ENCODE results near the gene POLD1. TPM values are rescaled to one million over a fixed set of nuclear protein-coding genes. Genes with fewer than 3 reads are reported as not detected.
A peak's percentile ranks its signal among the peaks of the same experiment; 100 is the strongest.
"Not testable (repeated sequence)": the region's sequence is repeated elsewhere in the genome, so short reads cannot be mapped to it uniquely, and the experiment has no call there.

Gene POLD1
- total RNA-seq, 2 experiments from 2014 or later = 119 to 233 TPM

GRCh38 chr19:50435627-50436026, 51.5 kb downstream of the POLD1 start:
- peaks cover 61% of the 10 kb centered on the region for H3K4me1 ChIP-seq (ENCODE audit: insufficient read depth, low read length, poor library complexity, severe bottlenecking)
- H3K4me2 ChIP-seq (ENCODE audit: low read length) = peak overlapping the region; percentile 96
- no peaks in the 10 kb centered on the region for H3K9me3 ChIP-seq (ENCODE audit: low read length)
- DNase-seq (ENCODE audit: low spot score) = no peak
- H2AFZ ChIP-seq (ENCODE audit: low read length) = no peak overlapping the region
- BruUV-seq (replicated peaks) = no TSS peak
- no peaks in the 10 kb centered on the region for H3K36me3 ChIP-seq (ENCODE audit: insufficient read depth, low read length)
- no peak overlapping the region for H3K4me3 ChIP-seq (ENCODE audit: low read depth, low read length, poor library complexity, severe bottlenecking)
- intact Hi-C loops (cut with micrococcal nuclease; ENCODE audit: unreplicated experiment) = no loop called here
- no peaks in the 10 kb centered on the region for H3K79me2 ChIP-seq (ENCODE audit: insufficient read depth, low read depth, low read length)
- H3K9me2 ChIP-seq (ENCODE audit: insufficient read depth, low read length) = no peaks in the 10 kb centered on the region
- POLR2A ChIA-PET = no interaction called here
- H4K20me1 ChIP-seq (ENCODE audit: insufficient read depth, low read length) = no peaks in the 10 kb centered on the region
- H3K27ac ChIP-seq (ENCODE audit: low read depth, low read length, poor library complexity, severe bottlenecking) = peak overlapping the region; percentile 87
- CTCF ChIA-PET (ENCODE audit: unreplicated experiment) = interaction anchor here (0.5 kb wide), 1 partner anchor 24 kb away, joined by 3 read pairs; no protein-coding TSS in a partner anchor
- TF ChIP-seq CTCF (conservative IDR thresholded peaks at IDR 0.05; ENCODE audit: low read length) = no peak
- TF ChIP-seq EZH2phosphoT487 (IDR thresholded peaks at IDR 0.05; ENCODE audit: borderline replicate concordance, low read depth, low read length) = no peak

- POLR2A ChIA-PET = no interaction called here
- DNase-seq (ENCODE audit: low spot score) = no peak
- CTCF ChIA-PET (ENCODE audit: unreplicated experiment) = no interaction called here
- TF ChIP-seq CTCF (conservative IDR thresholded peaks at IDR 0.05; ENCODE audit: low read length) = no peak
- TF ChIP-seq EZH2phosphoT487 (IDR thresholded peaks at IDR 0.05; ENCODE audit: borderline replicate concordance, low read depth, low read length) = no peak
- Histone ChIP-seq H3K9me3 (ENCODE audit: low read length) (no peaks in the 10 kb centered on the region), H3K4me2 (ENCODE audit: low read length) (no peak overlapping the region), H2AFZ (ENCODE audit: low read length) (no peak overlapping the region), H3K9me2 (ENCODE audit: insufficient read depth, low read length) (no peaks in the 10 kb centered on the region), H3K27ac (ENCODE audit: low read depth, low read length, poor library complexity, severe bottlenecking) (no peak overlapping the region), H3K4me3 (ENCODE audit: low read depth, low read length, poor library complexity, severe bottlenecking) (no peak overlapping the region), H3K4me1 (ENCODE audit: insufficient read depth, low read length, poor library complexity, severe bottlenecking) (peaks cover 42% of the 10 kb centered on the region), H3K36me3 (ENCODE audit: insufficient read depth, low read length) (no peaks in the 10 kb centered on the region), H3K79me2 (ENCODE audit: insufficient read depth, low read depth, low read length) (no peaks in the 10 kb centered on the region), H4K20me1 (ENCODE audit: insufficient read depth, low read length) (no peaks in the 10 kb centered on the region)
- intact Hi-C loops (cut with micrococcal nuclease; ENCODE audit: unreplicated experiment) = no loop called here
- no TSS peak for BruUV-seq (replicated peaks)
Measured at GRCh38 chr19:50437862-50438449, 53.8 kb downstream of the POLD1 start.

- H2AFZ ChIP-seq (ENCODE audit: low read length); H3K4me3 ChIP-seq (ENCODE audit: low read depth, low read length, poor library complexity, severe bottlenecking); H3K4me2 ChIP-seq (ENCODE audit: low read length); H3K9me3 ChIP-seq (ENCODE audit: low read length); H3K36me3 ChIP-seq (ENCODE audit: insufficient read depth, low read length); H3K79me2 ChIP-seq (ENCODE audit: insufficient read depth, low read depth, low read length); DNase-seq (ENCODE audit: low spot score); CTCF ChIA-PET (ENCODE audit: unreplicated experiment); H4K20me1 ChIP-seq (ENCODE audit: insufficient read depth, low read length); BruUV-seq (replicated peaks); intact Hi-C loops (cut with micrococcal nuclease; ENCODE audit: unreplicated experiment); H3K9me2 ChIP-seq (ENCODE audit: insufficient read depth, low read length); H3K27ac ChIP-seq (ENCODE audit: low read depth, low read length, poor library complexity, severe bottlenecking); POLR2A ChIA-PET: not testable (repeated sequence)
- peaks cover 31% of the 10 kb centered on the region for H3K4me1 ChIP-seq (ENCODE audit: insufficient read depth, low read length, poor library complexity, severe bottlenecking)
Measured at GRCh38 chr19:50439130-50439529, 55.0 kb downstream of the POLD1 start.

Data from OCI-LY7 (cell line).